Measurements from ENCODE around the gene GMDS. TPM values are rescaled to one million over a fixed set of nuclear protein-coding genes. Genes with fewer than 3 reads are reported as not detected.

GMDS gene
- total and polyA plus RNA-seq, 2 of the 13 experiments (the other 11 are each of a cell fraction or from before 2014, with no cell fraction given), result 64.4 to 112 TPM

- Histone ChIP-seq H3K9me3 (ENCODE audit: low read length) (no peaks in the 10 kb centered on the region), H3K79me2 (ENCODE audit: insufficient read depth, low read length) (peaks cover 22% of the 10 kb centered on the region), H3K9ac (ENCODE audit: insufficient read depth, low read depth, low read length) (no peak overlapping the region), H2AFZ (ENCODE audit: low read length) (no peak overlapping the region), H3K27ac (ENCODE audit: extremely low read length, insufficient read depth, low read length) (no peak overlapping the region), H3K36me3 (replicated peaks in 1 of 2; ENCODE audit: control insufficient read depth in 1 of 2, insufficient read depth in 2 of 2, low read length in 2 of 2) (peaks cover 0 to 1% of the 10 kb centered on the region in 2 experiments; a peak in 2 of 5 replicates), H3K4me1 (ENCODE audit: insufficient read depth, low read length) (peaks cover under 1% of the 10 kb centered on the region), H4K20me1 (ENCODE audit: insufficient read depth, low read length) (0 out of 2 replicates have a peak, but pooled peaks cover 8% of the 10 kb centered on the region), H3K27me3 (ENCODE audit: control insufficient read depth in 1 of 2, insufficient read depth in 2 of 2, low read length in 2 of 2) (no peaks in the 10 kb centered on the region), H3K4me2 (ENCODE audit: low read depth, low read length) (no peak overlapping the region), H3K4me3 (replicated peaks in 1 of 3; ENCODE audit: insufficient read depth in 1 of 3, low read depth in 2 of 3, low read length in 3 of 3) (no peak overlapping the region)
- TF ChIP-seq ZNF792 (CRISPR knock-in tag; IDR thresholded peaks at IDR 0.05), result no peak
- TF ChIP-seq KAT8 (CRISPR knock-in tag; IDR thresholded peaks at IDR 0.05), result no peak
- no peak for TF ChIP-seq CEBPZ (IDR thresholded peaks at IDR 0.05; ENCODE audit: low read length)
- TF ChIP-seq ZNF331 (CRISPR knock-in tag; IDR thresholded peaks at IDR 0.05), result no peak
- TF ChIP-seq RXRA (CRISPR knock-in tag; IDR thresholded peaks at IDR 0.05), result no peak
- no peak for TF ChIP-seq MATR3 (CRISPR knock-in tag; IDR thresholded peaks at IDR 0.05)
- no peak for TF ChIP-seq ZNF234 (CRISPR knock-in tag; conservative IDR thresholded peaks at IDR 0.05)
- no peak for TF ChIP-seq ATF5 (CRISPR knock-in tag; IDR thresholded peaks at IDR 0.05; ENCODE audit: low read depth)
- no peak for TF ChIP-seq U2AF1 (optimal IDR thresholded peaks at IDR 0.05; ENCODE audit: low read depth, low read length)
- ATAC-seq (no peak), DNase-seq (ENCODE audit: low spot score) (no peak), FAIRE-seq (no peak)
- no TSS peak for BruUV-seq (replicated peaks)
- in situ Hi-C loops (cut with HindIII; ENCODE audit: extremely low pct_ligation_motif_present, low pct_unique_long_range_greater_than_20kb) (no loop called here), intact Hi-C loops (cut with micrococcal nuclease; ENCODE audit: unreplicated experiment) (no loop called here)
- POLR2A ChIA-PET, result no interaction called here
- 97% methylated on average over 1 of the region's 1 CpG for WGBS (ENCODE audit: low lambda C conversion rate)
- CTCF ChIA-PET (ENCODE audit: low intra/inter-chr PET ratio, low total read pairs), result no interaction called here
Observed at GRCh38 chr6:1983850-1984249, 261.6 kb downstream of the GMDS start.
